ENCODE measurements around the gene CSNK1A1L.

DNA sequence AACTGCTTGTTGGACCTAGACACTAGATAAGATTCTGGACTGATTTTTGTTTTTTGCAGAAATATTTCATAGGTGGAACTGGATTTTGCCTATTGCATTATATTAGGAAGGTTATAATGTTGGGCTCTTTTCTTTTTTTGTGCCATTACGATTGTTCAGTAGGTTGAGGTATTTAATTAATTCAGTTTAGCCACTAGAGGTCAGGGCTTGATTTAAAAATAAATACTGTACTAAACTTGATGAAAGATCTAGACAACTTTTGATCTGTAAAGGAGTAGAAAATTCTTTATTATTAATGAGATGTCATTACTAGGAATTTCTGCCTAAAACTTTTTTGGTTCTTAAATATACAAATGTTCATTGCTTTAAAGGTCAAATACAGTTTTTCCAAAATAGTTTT is 30.8 kb downstream of the CSNK1A1L start:
- TF ChIP-seq, protein P1, sequence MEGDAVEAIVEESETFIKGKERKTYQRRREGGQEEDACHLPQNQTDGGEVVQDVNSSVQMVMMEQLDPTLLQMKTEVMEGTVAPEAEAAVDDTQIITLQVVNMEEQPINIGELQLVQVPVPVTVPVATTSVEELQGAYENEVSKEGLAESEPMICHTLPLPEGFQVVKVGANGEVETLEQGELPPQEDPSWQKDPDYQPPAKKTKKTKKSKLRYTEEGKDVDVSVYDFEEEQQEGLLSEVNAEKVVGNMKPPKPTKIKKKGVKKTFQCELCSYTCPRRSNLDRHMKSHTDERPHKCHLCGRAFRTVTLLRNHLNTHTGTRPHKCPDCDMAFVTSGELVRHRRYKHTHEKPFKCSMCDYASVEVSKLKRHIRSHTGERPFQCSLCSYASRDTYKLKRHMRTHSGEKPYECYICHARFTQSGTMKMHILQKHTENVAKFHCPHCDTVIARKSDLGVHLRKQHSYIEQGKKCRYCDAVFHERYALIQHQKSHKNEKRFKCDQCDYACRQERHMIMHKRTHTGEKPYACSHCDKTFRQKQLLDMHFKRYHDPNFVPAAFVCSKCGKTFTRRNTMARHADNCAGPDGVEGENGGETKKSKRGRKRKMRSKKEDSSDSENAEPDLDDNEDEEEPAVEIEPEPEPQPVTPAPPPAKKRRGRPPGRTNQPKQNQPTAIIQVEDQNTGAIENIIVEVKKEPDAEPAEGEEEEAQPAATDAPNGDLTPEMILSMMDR (IDR thresholded peaks at IDR 0.05; ENCODE audit: low read length): peak; percentile 26; the same call in 1 of the 2 replicates
- no peak for TF ChIP-seq EZH2 (IDR thresholded peaks at IDR 0.05; ENCODE audit: borderline replicate concordance, low read length)

All from OCI-LY1 (cell line).